Measurements from ENCODE around the gene TRDN.

The TRDN gene

GRCh38 chr6:123529843-123530242 is 106.9 kb downstream of the TRDN start:
- no peaks in the 10 kb centered on the region for H3F3A ChIP-seq (ENCODE audit: insufficient read depth, low read length)
- H3K4me1 ChIP-seq (ENCODE audit: insufficient read depth, low read length, severe bottlenecking) = no peaks in the 10 kb centered on the region
- H4K20me1 ChIP-seq (ENCODE audit: insufficient read depth, low read length) = no peaks in the 10 kb centered on the region
- no peak overlapping the region for H3K4me2 ChIP-seq (ENCODE audit: low read length)
- H3K9me3 ChIP-seq (ENCODE audit: low read length) = no peaks in the 10 kb centered on the region
- no peaks in the 10 kb centered on the region for H3K27me3 ChIP-seq (ENCODE audit: insufficient read depth, low read length)
- H3K27ac ChIP-seq (ENCODE audit: low read depth, low read length, poor library complexity, severe bottlenecking) = no peak overlapping the region
- H3K9me2 ChIP-seq (ENCODE audit: low read depth, low read length) = no peaks in the 10 kb centered on the region
- no peak overlapping the region for H2AFZ ChIP-seq (ENCODE audit: low read length)
- H3K79me2 ChIP-seq (ENCODE audit: insufficient read depth, low read length) = no peaks in the 10 kb centered on the region
- no peak overlapping the region for H3K4me3 ChIP-seq (ENCODE audit: low read depth, low read length, poor library complexity, severe bottlenecking)
- TF ChIP-seq EZH2 (IDR thresholded peaks at IDR 0.05; ENCODE audit: borderline replicate concordance, low read length) = no peak
- TF ChIP-seq, protein P1, sequence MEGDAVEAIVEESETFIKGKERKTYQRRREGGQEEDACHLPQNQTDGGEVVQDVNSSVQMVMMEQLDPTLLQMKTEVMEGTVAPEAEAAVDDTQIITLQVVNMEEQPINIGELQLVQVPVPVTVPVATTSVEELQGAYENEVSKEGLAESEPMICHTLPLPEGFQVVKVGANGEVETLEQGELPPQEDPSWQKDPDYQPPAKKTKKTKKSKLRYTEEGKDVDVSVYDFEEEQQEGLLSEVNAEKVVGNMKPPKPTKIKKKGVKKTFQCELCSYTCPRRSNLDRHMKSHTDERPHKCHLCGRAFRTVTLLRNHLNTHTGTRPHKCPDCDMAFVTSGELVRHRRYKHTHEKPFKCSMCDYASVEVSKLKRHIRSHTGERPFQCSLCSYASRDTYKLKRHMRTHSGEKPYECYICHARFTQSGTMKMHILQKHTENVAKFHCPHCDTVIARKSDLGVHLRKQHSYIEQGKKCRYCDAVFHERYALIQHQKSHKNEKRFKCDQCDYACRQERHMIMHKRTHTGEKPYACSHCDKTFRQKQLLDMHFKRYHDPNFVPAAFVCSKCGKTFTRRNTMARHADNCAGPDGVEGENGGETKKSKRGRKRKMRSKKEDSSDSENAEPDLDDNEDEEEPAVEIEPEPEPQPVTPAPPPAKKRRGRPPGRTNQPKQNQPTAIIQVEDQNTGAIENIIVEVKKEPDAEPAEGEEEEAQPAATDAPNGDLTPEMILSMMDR (IDR thresholded peaks at IDR 0.05; ENCODE audit: low read length) = no peak
- H3K36me3 ChIP-seq (ENCODE audit: insufficient read depth, low read length) = no peaks in the 10 kb centered on the region
- H3K9ac ChIP-seq (ENCODE audit: low read length) = no peak overlapping the region

GRCh38 chr6:123529058-123529457 is 107.7 kb downstream of the TRDN start:
- Histone ChIP-seq H3K4me3 (ENCODE audit: low read depth, low read length, poor library complexity, severe bottlenecking) (no peak overlapping the region), H3K4me1 (ENCODE audit: insufficient read depth, low read length, severe bottlenecking) (no peaks in the 10 kb centered on the region), H3K9me3 (ENCODE audit: low read length) (no peaks in the 10 kb centered on the region), H2AFZ (ENCODE audit: low read length) (no peak overlapping the region), H4K20me1 (ENCODE audit: insufficient read depth, low read length) (no peaks in the 10 kb centered on the region), H3K9me2 (ENCODE audit: low read depth, low read length) (no peaks in the 10 kb centered on the region), H3F3A (ENCODE audit: insufficient read depth, low read length) (no peaks in the 10 kb centered on the region), H3K27me3 (ENCODE audit: insufficient read depth, low read length) (no peaks in the 10 kb centered on the region), H3K36me3 (ENCODE audit: insufficient read depth, low read length) (no peaks in the 10 kb centered on the region), H3K79me2 (ENCODE audit: insufficient read depth, low read length) (no peaks in the 10 kb centered on the region), H3K4me2 (ENCODE audit: low read length) (no peak overlapping the region), H3K27ac (ENCODE audit: low read depth, low read length, poor library complexity, severe bottlenecking) (no peak overlapping the region), H3K9ac (ENCODE audit: low read length) (no peak overlapping the region)
- TF ChIP-seq EZH2 (IDR thresholded peaks at IDR 0.05; ENCODE audit: borderline replicate concordance, low read length) = no peak
- TF ChIP-seq, protein P1 (IDR thresholded peaks at IDR 0.05; ENCODE audit: low read length) = no peak

GRCh38 chr6:123527406-123527805 is 109.3 kb downstream of the TRDN start:
- Histone ChIP-seq H3K27ac (ENCODE audit: low read depth, low read length, poor library complexity, severe bottlenecking) (no peak overlapping the region), H3K79me2 (ENCODE audit: insufficient read depth, low read length) (no peaks in the 10 kb centered on the region), H3F3A (ENCODE audit: insufficient read depth, low read length) (no peaks in the 10 kb centered on the region), H3K4me3 (ENCODE audit: low read depth, low read length, poor library complexity, severe bottlenecking) (no peak overlapping the region), H2AFZ (ENCODE audit: low read length) (no peak overlapping the region), H3K9me2 (ENCODE audit: low read depth, low read length) (no peaks in the 10 kb centered on the region), H3K9ac (ENCODE audit: low read length) (no peak overlapping the region), H3K4me2 (ENCODE audit: low read length) (no peak overlapping the region), H3K27me3 (ENCODE audit: insufficient read depth, low read length) (no peaks in the 10 kb centered on the region), H4K20me1 (ENCODE audit: insufficient read depth, low read length) (no peaks in the 10 kb centered on the region), H3K9me3 (ENCODE audit: low read length) (no peaks in the 10 kb centered on the region), H3K4me1 (ENCODE audit: insufficient read depth, low read length, severe bottlenecking) (no peaks in the 10 kb centered on the region), H3K36me3 (ENCODE audit: insufficient read depth, low read length) (no peaks in the 10 kb centered on the region)
- TF ChIP-seq, protein P1 (IDR thresholded peaks at IDR 0.05; ENCODE audit: low read length) = no peak
- TF ChIP-seq EZH2 (IDR thresholded peaks at IDR 0.05; ENCODE audit: borderline replicate concordance, low read length) = no peak
